Heart left ventricle (tissue), 16 donors: Measurements from ENCODE around the gene GZMM. TPM values are rescaled to one million over a fixed set of nuclear protein-coding genes. Genes with fewer than 3 reads are reported as not detected.

Experiments
- ATAC-seq, 4 donors: fragments of 200-7000 bp; cut with Tn5 transposase; one replicate each; pipeline ENCODE4 v1.9.1; 2020 to 2022; ENCODE audit warnings: moderate library complexity in 4 of 4, mild to moderate bottlenecking in 3 of 4, moderate number of reproducible peaks in 1 of 4
- DNase-seq, 5 donors: peaks; one replicate each; pipeline ENCODE4 v3.0.0-alpha.2; 2020
- H3K27ac ChIP-seq, 12 donors: fragments of 200-600 bp; sonication (generic) in 4 of 12; one replicate each; pipeline versions ENCODE4 v1.5.0 to v1.8.0; 2016 to 2022; ENCODE audit warnings: mild to moderate bottlenecking in 2 of 12
- H3K27me3 ChIP-seq, 9 donors: fragments of 200-600 bp; sonication (generic) in 2 of 9; one replicate each; pipeline versions ENCODE4 v1.5.1 to v1.8.0; 2016 to 2022; ENCODE audit warnings: mild to moderate bottlenecking in 3 of 9
- H3K36me3 ChIP-seq, 9 donors: fragments of 200-600 bp; sonication (generic) in 2 of 9; one replicate each; pipeline versions ENCODE4 v1.5.0 to v1.8.0; 2018 to 2022; ENCODE audit warnings: mild to moderate bottlenecking in 2 of 9
- H3K4me1 ChIP-seq, 12 donors: fragments of 200-600 bp; sonication (generic) in 4 of 12; one replicate each; pipeline versions ENCODE4 v1.5.0 to v1.8.0; 2016 to 2022; ENCODE audit warnings: mild to moderate bottlenecking in 3 of 12
- H3K4me3 ChIP-seq, 12 donors: fragments of 200-600 bp; sonication (generic) in 4 of 12; one replicate each; pipeline versions ENCODE4 v1.5.0 to v1.8.0; 2017 to 2022; ENCODE audit warnings: mild to moderate bottlenecking in 9 of 12, moderate library complexity in 4 of 12
- H3K9me3 ChIP-seq, 12 donors: fragments of 200-600 bp; sonication (generic) in 4 of 12; one replicate each; pipeline versions ENCODE4 v1.5.0 to v1.8.0; 2016 to 2022; ENCODE audit warnings: mild to moderate bottlenecking in 1 of 12
- CTCF ChIP-seq, 12 donors: fragments of 200-600 bp; sonication (generic) in 4 of 12; IDR thresholded peaks; one replicate each; pipeline versions ENCODE4 v1.5.0 to v1.8.0; 2018 to 2022; ENCODE audit warnings: antibody characterized with exemption in 12 of 12, mild to moderate bottlenecking in 5 of 12
- POLR2A ChIP-seq, 2 donors: fragments of 450-650 bp; IDR thresholded peaks; one replicate each; pipeline ENCODE4 v1.6.1; 2017; ENCODE audit warnings: antibody characterized with exemption in 2 of 2, mild to moderate bottlenecking in 2 of 2, moderate library complexity in 2 of 2
- WGBS, 4 donors: extraction: QIAGEN DNeasy Blood & Tissue Kit in 2 of 4; methylation state at CpG; one replicate each; pipeline versions ENCODE4 v1.1.5 to v1.1.7; 2013 to 2018; 5-methylcytosine and 5-hydroxymethylcytosine counted together
- intact Hi-C, 10 donors: fragments of 100-400 bp; cut with DNase I; formaldehyde crosslinking; loops; one replicate each; pipeline versions ENCODE4 v1.11.1 to v1.14.2; 2022
- polyA plus RNA-seq, 2 donors: library from polyadenylated mRNA; stranded (reverse); fragments of 200-250 nt; gene quantifications; one replicate each; pipeline ENCODE4 v1.2.3, GENCODE V29; 2013
- total RNA-seq, 9 donors: library from RNA; depleted of rRNA in 2 of 9; stranded (reverse); fragments of >200 nt in 2 of 9; fragmentation: NEBNext Ultra II Directional in 3 of 9; extraction: Animal tissue kit (Norgen Biotek cat#: 25700) in 3 of 9; gene quantifications; one replicate each; pipeline versions ENCODE4 v1.1.0 to v1.2.4, GENCODE V29; 2016 to 2023
- donor health status: ischemic (EF 13 %, LVEDD 7.1; RV severe dilation, severe dysfunction).
- donor health status: healthy with polysubstance abuse.
- donor health status: DM: no; HTN: yes; CAD: no.
- donor health status: DM: no; HTN: no; CAD: no.
- donor health status: ischemic (EF 25% LVEDD 6.9; RV normal size, moderate dysfunction).
- donor health status: ischemic (EF 25% LVEDD 5.7; RV mildly dilated, moderate dysfunction).
- donor health status: healthy.
- donor health status: DM: yes; HTN: yes; CAD: no.
- donor health status: ischemic (EF 35%, LVEDD 5.7; RV mildly dilated, moderate dysfunction).
- donor health status: nonischemic (EF 11% LVEDD 7.7; RV severe dilation, severe dysfunction).
- donor health status: DM: yes; HTN: yes; CAD: no.
- donor health status: PGD.
- donor health status: ischemic (EF 29% LVEDD 5.4; RV normal size, mild dysfunction).
- donor health status: nonischemic (EF 23%, LVEDD 6.1; RV moderate dilation, normal function).

Gene GZMM
- total and polyA plus RNA-seq, 11 donors = 0.12 to 3.0 (median 0.47) TPM; not detected in 5

GRCh38 chr19:497869-498510 is 45.9 kb upstream of the GZMM start:
- 6 to 28% (median 9%) methylated on average over 22 to 50 of the region's 50 CpGs for WGBS, 4 donors
- H3K4me3 ChIP-seq = peak overlapping the region in 6 of 12 donors; percentile 9 to 37 (median 16)
- DNase-seq (peak in 2 of 5 donors; percentile 14 to 20), ATAC-seq (peak in 1 of 4 donors; percentile 6)
- peaks cover 0 to 23% (median 5%) of the 10 kb centered on the region in 12 donors for H3K4me1 ChIP-seq
- TF ChIP-seq POLR2A (IDR thresholded peaks at IDR 0.05) = no peak
- TF ChIP-seq CTCF (IDR thresholded peaks at IDR 0.05) = no peak
- intact Hi-C loops = no loop called here
- no peak overlapping the region for H3K27ac ChIP-seq
- no peaks in the 10 kb centered on the region for H3K36me3 ChIP-seq
- peaks cover 20 to 51% (median 33%) of the 10 kb centered on the region in 9 donors for H3K27me3 ChIP-seq
- no peaks in the 10 kb centered on the region for H3K9me3 ChIP-seq

- Histone ChIP-seq H3K4me3 (peak overlapping the region in 1 of 12 donors; percentile 11), H3K27me3 (peaks cover 20 to 51% (median 33%) of the 10 kb centered on the region in 9 donors), H3K9me3 (no peaks in the 10 kb centered on the region), H3K4me1 (peaks cover 0 to 23% (median 5%) of the 10 kb centered on the region in 12 donors), H3K36me3 (no peaks in the 10 kb centered on the region), H3K27ac (no peak overlapping the region)
- intact Hi-C loops = no loop called here
- WGBS, 4 donors = 23 to 40% (median 26%) methylated on average over 16 to 26 of the region's 26 CpGs
- TF ChIP-seq POLR2A (IDR thresholded peaks at IDR 0.05) = no peak
- TF ChIP-seq CTCF (IDR thresholded peaks at IDR 0.05) = no peak
- ATAC-seq (no peak), DNase-seq (no peak)
These were observed 45.4 kb upstream of the GZMM start for GRCh38 chr19:498511-498891.

GRCh38 chr19:498977-499623 is 44.8 kb upstream of the GZMM start:
- ATAC-seq = no peak
- intact Hi-C loops = no loop called here
- Histone ChIP-seq H3K4me3 (no peak overlapping the region), H3K9me3 (no peaks in the 10 kb centered on the region), H3K36me3 (no peaks in the 10 kb centered on the region), H3K4me1 (peaks cover 0 to 23% (median 5%) of the 10 kb centered on the region in 12 donors), H3K27ac (no peak overlapping the region), H3K27me3 (peaks cover 20 to 51% (median 33%) of the 10 kb centered on the region in 9 donors)
- 77 to 81% (median 79%) methylated on average over 31 of the region's 31 CpGs for WGBS, 4 donors
- TF ChIP-seq CTCF (IDR thresholded peaks at IDR 0.05) (no peak), POLR2A (IDR thresholded peaks at IDR 0.05) (no peak)
- DNase-seq = no peak

GRCh38 chr19:501646-502045 is 42.2 kb upstream of the GZMM start:
- WGBS, 4 donors = 75 to 84% (median 83%) methylated on average over 11 to 17 of the region's 17 CpGs

More at GRCh38 chr19:501646-502045, 42.2 kb upstream of the GZMM start:
- no peaks in the 10 kb centered on the region for H3K36me3 ChIP-seq
- intact Hi-C loops = no loop called here
- TF ChIP-seq CTCF (IDR thresholded peaks at IDR 0.05) (no peak), POLR2A (IDR thresholded peaks at IDR 0.05) (no peak)
- peaks cover 16 to 40% (median 22%) of the 10 kb centered on the region in 9 donors for H3K27me3 ChIP-seq
- DNase-seq = peak in 2 of 5 donors; percentile 18 to 24
- peaks cover 0 to 20% (median 5%) of the 10 kb centered on the region in 12 donors for H3K4me1 ChIP-seq
- H3K27ac ChIP-seq = no peak overlapping the region
- no peak for ATAC-seq
- H3K4me3 ChIP-seq = no peak overlapping the region
- no peaks in the 10 kb centered on the region for H3K9me3 ChIP-seq
